ENCODE results near the gene LRFN3. TPM values are rescaled to one million over a fixed set of nuclear protein-coding genes. Genes with fewer than 3 reads are reported as not detected.

LRFN3 gene
- total and polyA plus RNA-seq, 2 of the 13 experiments (the other 11 are each of a cell fraction or from before 2014, with no cell fraction given) = 0.74 to 1.6 TPM

DNA sequence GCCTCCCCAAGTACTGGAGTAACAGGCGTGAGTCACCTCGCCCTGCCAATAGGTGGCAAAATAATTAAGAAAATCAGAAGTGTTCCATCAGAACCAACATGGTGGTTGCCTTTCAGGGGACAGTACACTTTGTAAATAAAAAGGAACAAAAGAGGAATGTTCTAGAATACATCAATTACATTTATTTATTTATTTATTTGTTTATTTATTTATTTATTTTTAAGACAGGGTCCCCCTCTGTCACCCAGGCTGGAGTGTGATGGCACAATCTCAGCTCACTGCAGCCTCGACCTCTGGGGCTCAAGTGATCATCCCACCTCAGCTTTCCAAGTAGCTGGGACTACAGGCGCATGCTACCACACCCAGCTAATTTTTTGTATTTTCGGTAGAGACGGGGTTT lies 15.2 kb upstream of the LRFN3 start:
- H3K9me3 ChIP-seq (ENCODE audit: low read length) = no peaks in the 10 kb centered on the region
- 35% methylated on average over 6 of the region's 6 CpGs for WGBS (ENCODE audit: low lambda C conversion rate)
- FAIRE-seq = no peak
- intact Hi-C loops (cut with micrococcal nuclease; ENCODE audit: unreplicated experiment) (no loop called here), in situ Hi-C loops (cut with HindIII; ENCODE audit: extremely low pct_ligation_motif_present, low pct_unique_long_range_greater_than_20kb) (no loop called here)
- no peak overlapping the region for H3K4me3 ChIP-seq (replicated peaks in 1 of 3; ENCODE audit: insufficient read depth in 1 of 3, low read depth in 2 of 3, low read length in 3 of 3)
- H3K4me2 ChIP-seq (ENCODE audit: low read depth, low read length) = no peak overlapping the region
- no peaks in the 10 kb centered on the region for H4K20me1 ChIP-seq (ENCODE audit: insufficient read depth, low read length)
- BruUV-seq (replicated peaks) = no TSS peak
- ATAC-seq = no peak
- peaks cover 9% of the 10 kb centered on the region for H3K4me1 ChIP-seq (ENCODE audit: insufficient read depth, low read length)
- no peak overlapping the region for H3K9ac ChIP-seq (ENCODE audit: insufficient read depth, low read depth, low read length)
- H3K27ac ChIP-seq (ENCODE audit: extremely low read length, insufficient read depth, low read length) = no peak overlapping the region
- no peaks in the 10 kb centered on the region for H3K79me2 ChIP-seq (ENCODE audit: insufficient read depth, low read length)
- POLR2A ChIA-PET = no interaction called here
- CTCF ChIA-PET (ENCODE audit: low intra/inter-chr PET ratio, low total read pairs) = no interaction called here
- DNase-seq (ENCODE audit: low spot score) = no peak
- TF ChIP-seq, protein P1, sequence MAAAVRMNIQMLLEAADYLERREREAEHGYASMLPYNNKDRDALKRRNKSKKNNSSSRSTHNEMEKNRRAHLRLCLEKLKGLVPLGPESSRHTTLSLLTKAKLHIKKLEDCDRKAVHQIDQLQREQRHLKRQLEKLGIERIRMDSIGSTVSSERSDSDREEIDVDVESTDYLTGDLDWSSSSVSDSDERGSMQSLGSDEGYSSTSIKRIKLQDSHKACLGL (CRISPR knock-in tag; IDR thresholded peaks at IDR 0.05) = no peak
- TF ChIP-seq ZNF354B (CRISPR knock-in tag; IDR thresholded peaks at IDR 0.05) (no peak), ZNF441 (CRISPR knock-in tag; IDR thresholded peaks at IDR 0.05; ENCODE audit: borderline replicate concordance) (no peak), PREB (CRISPR knock-in tag; IDR thresholded peaks at IDR 0.05) (no peak), ZNF569 (CRISPR knock-in tag; IDR thresholded peaks at IDR 0.05; ENCODE audit: borderline replicate concordance) (no peak), ZNF737 (CRISPR knock-in tag; IDR thresholded peaks at IDR 0.05; ENCODE audit: borderline replicate concordance) (no peak), PITX1 (CRISPR knock-in tag; IDR thresholded peaks at IDR 0.05) (no peak)
- TF ChIP-seq, protein P2, sequence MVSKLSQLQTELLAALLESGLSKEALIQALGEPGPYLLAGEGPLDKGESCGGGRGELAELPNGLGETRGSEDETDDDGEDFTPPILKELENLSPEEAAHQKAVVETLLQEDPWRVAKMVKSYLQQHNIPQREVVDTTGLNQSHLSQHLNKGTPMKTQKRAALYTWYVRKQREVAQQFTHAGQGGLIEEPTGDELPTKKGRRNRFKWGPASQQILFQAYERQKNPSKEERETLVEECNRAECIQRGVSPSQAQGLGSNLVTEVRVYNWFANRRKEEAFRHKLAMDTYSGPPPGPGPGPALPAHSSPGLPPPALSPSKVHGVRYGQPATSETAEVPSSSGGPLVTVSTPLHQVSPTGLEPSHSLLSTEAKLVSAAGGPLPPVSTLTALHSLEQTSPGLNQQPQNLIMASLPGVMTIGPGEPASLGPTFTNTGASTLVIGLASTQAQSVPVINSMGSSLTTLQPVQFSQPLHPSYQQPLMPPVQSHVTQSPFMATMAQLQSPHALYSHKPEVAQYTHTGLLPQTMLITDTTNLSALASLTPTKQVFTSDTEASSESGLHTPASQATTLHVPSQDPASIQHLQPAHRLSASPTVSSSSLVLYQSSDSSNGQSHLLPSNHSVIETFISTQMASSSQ (IDR thresholded peaks at IDR 0.05; ENCODE audit: low read depth) = no peak
- TF ChIP-seq, protein P2 (CRISPR knock-in tag; IDR thresholded peaks at IDR 0.05; ENCODE audit: borderline replicate concordance) = no peak
- TF ChIP-seq, protein P3, sequence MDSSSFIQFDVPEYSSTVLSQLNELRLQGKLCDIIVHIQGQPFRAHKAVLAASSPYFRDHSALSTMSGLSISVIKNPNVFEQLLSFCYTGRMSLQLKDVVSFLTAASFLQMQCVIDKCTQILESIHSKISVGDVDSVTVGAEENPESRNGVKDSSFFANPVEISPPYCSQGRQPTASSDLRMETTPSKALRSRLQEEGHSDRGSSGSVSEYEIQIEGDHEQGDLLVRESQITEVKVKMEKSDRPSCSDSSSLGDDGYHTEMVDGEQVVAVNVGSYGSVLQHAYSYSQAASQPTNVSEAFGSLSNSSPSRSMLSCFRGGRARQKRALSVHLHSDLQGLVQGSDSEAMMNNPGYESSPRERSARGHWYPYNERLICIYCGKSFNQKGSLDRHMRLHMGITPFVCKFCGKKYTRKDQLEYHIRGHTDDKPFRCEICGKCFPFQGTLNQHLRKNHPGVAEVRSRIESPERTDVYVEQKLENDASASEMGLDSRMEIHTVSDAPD (CRISPR knock-in tag; IDR thresholded peaks at IDR 0.05) = no peak
- H3K27me3 ChIP-seq (ENCODE audit: control insufficient read depth in 1 of 2, insufficient read depth in 2 of 2, low read length in 2 of 2) = no peaks in the 10 kb centered on the region
- H3K36me3 ChIP-seq (replicated peaks in 1 of 2; ENCODE audit: control insufficient read depth in 1 of 2, insufficient read depth in 2 of 2, low read length in 2 of 2) = no peaks in the 10 kb centered on the region
- H2AFZ ChIP-seq (ENCODE audit: low read length) = no peak overlapping the region

Data from HepG2 (cell line).